Measurements from ENCODE around the gene GCM1.

DNA sequence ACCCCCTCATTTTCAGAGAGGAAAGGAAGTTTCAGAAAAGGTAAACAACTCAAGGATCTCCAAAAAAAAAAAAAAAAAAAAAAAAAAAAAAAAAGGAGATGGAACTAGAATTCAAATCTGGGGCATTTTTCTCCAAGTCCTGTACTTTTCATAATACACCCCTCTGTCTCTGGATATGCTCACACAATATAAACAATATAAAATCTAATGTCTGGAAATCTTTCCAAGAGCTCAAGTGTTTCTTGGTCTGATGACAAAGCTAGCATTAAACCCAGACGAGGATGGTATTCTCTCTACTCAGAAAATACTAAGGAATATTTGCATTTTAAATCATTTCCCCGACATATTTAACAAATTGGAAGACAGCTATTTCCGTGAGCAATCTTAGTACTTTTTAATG lies 5.8 kb downstream of the GCM1 start:
- TF ChIP-seq TAF1 (IDR thresholded peaks at IDR 0.05; ENCODE audit: low read depth) (no peak), EP300 (conservative IDR thresholded peaks at IDR 0.05; ENCODE audit: poor library complexity, severe bottlenecking) (no peak), MXI1 (conservative IDR thresholded peaks at IDR 0.05; ENCODE audit: poor library complexity, severe bottlenecking) (no peak), RAD21 (conservative IDR thresholded peaks at IDR 0.05) (no peak), POLR2AphosphoS5 (IDR thresholded peaks at IDR 0.05) (no peak), EZH2 (IDR thresholded peaks at IDR 0.05; ENCODE audit: borderline replicate concordance, insufficient read depth, low read length, poor library complexity, severe bottlenecking) (no peak), SMC3 (conservative IDR thresholded peaks at IDR 0.05; ENCODE audit: poor library complexity) (no peak)
- TF ChIP-seq, protein P1, sequence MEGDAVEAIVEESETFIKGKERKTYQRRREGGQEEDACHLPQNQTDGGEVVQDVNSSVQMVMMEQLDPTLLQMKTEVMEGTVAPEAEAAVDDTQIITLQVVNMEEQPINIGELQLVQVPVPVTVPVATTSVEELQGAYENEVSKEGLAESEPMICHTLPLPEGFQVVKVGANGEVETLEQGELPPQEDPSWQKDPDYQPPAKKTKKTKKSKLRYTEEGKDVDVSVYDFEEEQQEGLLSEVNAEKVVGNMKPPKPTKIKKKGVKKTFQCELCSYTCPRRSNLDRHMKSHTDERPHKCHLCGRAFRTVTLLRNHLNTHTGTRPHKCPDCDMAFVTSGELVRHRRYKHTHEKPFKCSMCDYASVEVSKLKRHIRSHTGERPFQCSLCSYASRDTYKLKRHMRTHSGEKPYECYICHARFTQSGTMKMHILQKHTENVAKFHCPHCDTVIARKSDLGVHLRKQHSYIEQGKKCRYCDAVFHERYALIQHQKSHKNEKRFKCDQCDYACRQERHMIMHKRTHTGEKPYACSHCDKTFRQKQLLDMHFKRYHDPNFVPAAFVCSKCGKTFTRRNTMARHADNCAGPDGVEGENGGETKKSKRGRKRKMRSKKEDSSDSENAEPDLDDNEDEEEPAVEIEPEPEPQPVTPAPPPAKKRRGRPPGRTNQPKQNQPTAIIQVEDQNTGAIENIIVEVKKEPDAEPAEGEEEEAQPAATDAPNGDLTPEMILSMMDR (IDR thresholded peaks at IDR 0.05; ENCODE audit: poor library complexity, severe bottlenecking), result no peak
- TF ChIP-seq, protein P2, sequence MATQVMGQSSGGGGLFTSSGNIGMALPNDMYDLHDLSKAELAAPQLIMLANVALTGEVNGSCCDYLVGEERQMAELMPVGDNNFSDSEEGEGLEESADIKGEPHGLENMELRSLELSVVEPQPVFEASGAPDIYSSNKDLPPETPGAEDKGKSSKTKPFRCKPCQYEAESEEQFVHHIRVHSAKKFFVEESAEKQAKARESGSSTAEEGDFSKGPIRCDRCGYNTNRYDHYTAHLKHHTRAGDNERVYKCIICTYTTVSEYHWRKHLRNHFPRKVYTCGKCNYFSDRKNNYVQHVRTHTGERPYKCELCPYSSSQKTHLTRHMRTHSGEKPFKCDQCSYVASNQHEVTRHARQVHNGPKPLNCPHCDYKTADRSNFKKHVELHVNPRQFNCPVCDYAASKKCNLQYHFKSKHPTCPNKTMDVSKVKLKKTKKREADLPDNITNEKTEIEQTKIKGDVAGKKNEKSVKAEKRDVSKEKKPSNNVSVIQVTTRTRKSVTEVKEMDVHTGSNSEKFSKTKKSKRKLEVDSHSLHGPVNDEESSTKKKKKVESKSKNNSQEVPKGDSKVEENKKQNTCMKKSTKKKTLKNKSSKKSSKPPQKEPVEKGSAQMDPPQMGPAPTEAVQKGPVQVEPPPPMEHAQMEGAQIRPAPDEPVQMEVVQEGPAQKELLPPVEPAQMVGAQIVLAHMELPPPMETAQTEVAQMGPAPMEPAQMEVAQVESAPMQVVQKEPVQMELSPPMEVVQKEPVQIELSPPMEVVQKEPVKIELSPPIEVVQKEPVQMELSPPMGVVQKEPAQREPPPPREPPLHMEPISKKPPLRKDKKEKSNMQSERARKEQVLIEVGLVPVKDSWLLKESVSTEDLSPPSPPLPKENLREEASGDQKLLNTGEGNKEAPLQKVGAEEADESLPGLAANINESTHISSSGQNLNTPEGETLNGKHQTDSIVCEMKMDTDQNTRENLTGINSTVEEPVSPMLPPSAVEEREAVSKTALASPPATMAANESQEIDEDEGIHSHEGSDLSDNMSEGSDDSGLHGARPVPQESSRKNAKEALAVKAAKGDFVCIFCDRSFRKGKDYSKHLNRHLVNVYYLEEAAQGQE (IDR thresholded peaks at IDR 0.05; ENCODE audit: borderline replicate concordance), result no peak
